ENCODE data around the gene STARD8.

STARD8 gene

DNA sequence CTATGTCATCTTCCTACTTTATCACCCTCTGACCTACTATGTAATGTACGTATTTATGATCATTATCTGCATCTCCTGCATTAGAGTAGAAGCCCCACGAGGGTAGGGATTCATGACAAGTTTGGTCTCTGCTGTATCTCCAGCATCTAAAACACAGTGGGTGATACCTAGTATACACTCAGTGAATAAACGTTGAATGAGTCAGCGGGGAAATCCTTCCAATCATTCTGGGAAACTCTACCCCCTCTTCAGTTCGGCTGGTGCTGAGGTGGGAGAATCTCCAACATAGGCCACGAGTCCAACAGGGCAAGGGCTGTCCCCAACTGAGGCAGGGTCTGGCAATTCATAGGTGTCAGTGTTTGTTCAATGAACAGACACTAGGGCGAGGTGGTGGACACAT, 106.9 kb downstream of the STARD8 start:
- no peak for DNase-seq

DNA sequence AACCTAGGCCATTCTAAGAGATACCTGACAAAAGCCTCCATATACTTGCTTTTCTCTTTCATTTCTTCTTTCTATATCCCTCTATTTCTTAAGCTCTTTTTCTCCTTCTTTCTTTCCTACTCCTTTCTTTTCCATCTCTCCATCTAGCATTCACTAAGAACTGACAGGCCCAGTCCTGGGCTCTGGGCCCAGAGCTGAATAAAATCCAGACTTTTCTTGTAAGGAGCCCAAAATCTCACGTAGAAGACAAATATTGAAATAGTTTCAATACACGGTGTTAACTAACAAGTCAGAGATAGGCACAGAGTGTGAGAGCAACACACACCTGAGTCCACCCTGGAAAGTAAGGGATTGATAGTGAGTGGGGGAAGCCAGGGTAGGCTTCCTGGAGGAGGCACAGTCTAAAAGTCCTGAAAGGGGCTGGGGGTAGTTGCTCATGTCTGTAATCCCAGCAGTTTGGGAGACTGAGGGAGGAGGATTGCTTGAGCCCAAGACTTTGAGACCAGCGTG, 108.2 kb downstream of the STARD8 start:
- DNase-seq = no peak

DNA sequence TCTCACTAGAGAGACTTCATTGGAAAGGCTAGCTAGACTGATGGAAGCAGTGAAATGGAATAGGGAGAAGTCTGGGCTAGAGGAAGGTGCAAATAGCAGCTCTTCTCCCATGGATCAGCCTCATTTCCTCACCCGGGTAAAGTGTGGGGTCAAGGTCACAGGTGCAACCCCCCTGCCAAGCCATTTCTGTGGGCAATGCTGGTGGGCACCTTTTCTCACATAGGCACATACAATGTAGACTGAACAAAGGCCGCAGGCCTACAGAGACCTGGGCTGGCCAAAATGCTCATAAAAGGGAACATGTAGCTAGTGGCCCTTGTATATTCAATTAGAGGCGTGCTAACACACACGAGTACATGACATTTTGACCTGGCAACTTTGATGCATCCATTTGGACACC, 109.9 kb downstream of the STARD8 start:
- no peak for DNase-seq

DNA sequence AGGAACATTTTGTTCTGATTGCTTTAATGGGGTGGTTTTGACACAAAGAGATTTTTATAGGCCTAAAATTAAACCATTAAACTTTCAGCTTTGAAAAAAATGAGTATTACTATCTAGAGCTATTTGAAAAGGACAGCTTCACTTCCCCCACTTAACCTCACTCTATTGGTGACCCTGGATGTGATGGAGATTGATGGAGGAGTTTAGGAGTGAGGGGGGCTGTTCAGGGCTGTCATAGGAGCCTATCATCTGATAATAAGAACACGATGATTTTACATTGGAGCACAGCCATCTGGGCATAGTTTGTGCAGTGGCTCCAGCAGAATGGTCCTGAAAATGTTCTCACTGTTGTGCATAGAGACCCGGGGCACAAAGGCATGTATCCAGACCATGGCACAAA, 110.3 kb downstream of the STARD8 start:
- no peak for DNase-seq

DNA sequence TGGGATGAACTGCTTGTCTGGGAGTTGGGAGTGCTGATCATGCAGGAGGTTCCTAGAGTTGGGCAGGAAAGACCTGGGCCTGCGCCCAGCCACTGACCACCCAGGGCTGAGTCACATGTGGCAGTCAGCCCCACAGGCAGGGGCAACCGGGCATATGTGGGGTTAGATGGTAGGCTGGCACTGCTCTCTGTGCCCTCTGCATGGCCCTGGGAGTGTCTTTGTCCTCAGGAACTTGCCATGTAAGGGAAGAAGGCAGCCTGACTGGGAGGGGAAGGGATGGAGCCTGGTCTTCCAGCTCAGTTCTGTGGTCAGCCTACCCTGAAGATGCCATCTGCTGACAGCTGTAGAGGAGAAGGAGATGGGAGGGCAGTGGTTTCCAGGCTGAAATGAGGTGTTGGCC, 111.2 kb downstream of the STARD8 start:
- no peak for DNase-seq

DNA sequence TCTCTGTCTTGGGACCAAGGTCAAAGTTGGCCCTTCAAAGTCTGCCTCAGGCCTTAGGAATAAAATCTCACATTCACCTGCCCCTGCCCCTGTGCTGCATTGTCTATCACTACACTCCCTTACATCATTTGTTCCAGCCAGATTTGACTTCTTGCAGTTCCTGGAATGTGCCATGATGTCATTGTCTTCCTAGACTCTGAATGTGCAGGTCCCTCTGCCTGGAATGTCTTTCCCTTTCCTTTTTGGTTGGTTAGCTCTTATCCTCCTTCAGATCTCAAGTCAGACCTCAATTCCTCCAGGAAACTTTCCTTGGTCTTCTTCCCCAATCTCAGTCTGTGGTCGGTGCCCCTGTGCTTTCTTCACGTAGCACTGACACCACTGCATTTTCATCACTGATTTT, 113.6 kb downstream of the STARD8 start:
- no peak for DNase-seq

DNA sequence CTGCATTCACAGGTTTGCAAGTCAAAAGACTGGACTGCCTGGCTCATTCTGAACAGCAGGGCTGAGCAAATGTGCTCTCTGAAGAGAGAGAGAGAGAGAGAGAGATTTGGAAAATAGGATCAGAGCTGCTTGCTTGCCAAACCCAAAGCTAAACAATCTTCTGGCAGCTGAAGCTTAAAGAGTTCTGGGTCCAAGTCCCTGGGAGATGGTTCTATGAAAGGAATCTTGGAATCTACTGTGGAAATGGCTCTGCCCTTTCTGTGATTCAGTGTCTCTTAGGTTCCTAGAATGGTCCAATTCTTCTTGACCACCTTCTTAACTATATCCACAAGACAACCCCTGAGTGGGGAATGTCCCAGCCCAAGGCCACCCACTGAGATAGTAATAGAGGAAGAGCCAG, 115.3 kb downstream of the STARD8 start:
- DNase-seq = no peak

DNA sequence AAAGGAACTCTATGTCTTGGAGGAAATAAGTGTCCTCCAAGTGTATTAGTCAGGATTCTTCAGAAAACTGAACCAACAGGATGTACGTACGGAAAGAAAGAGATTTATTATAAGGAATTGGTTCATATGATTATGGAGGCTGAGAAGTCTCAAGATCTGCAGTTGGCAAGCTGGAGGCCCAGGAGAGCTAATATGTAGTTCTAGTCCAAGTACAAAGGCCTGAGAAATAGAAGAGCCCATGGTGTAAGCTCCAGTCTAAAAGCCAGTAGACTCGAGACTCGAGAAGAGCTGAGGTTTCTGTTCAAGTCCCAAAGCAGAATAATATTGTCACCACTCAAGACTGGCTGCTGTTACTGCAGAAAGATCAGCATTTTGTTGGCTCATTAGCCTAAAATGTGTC, 116.0 kb downstream of the STARD8 start:
- no peak for DNase-seq

Data from activated CD4-positive, alpha-beta T cell treated with anti-CD3 and anti-CD28 coated beads, Interleukin-2, amount 50 U/mL, for 1 hour (primary cell).